Right lung (tissue), 5 donors: ENCODE measurements around the gene GSTM5. TPM values are rescaled to one million over a fixed set of nuclear protein-coding genes. Genes with fewer than 3 reads are reported as not detected.
A peak's percentile ranks its signal among the peaks of the same experiment; 100 is the strongest.
"Not testable (repeated sequence)": the region's sequence is repeated elsewhere in the genome, so short reads cannot be mapped to it uniquely, and the experiment has no call there.

Experiments
- DNase-seq, 2 donors: peaks; one replicate each; pipeline ENCODE4 v3.0.0-alpha.2; 2013
- polyA plus RNA-seq, 5 donors: library from polyadenylated mRNA; unstranded; fragments of 120-200 nt; gene quantifications; one replicate each; pipeline versions ENCODE4 v1.2.1 to v1.2.3, GENCODE V29; 2013; ENCODE audit warnings: inconsistent platforms in 1 of 5, low replicate concordance in 1 of 5; ENCODE audit not compliant: insufficient read length in 5 of 5, insufficient read depth in 1 of 5

Gene GSTM5
- polyA plus RNA-seq, 5 donors, result 64.5 to 92.1 (median 73.8) TPM

DNA sequence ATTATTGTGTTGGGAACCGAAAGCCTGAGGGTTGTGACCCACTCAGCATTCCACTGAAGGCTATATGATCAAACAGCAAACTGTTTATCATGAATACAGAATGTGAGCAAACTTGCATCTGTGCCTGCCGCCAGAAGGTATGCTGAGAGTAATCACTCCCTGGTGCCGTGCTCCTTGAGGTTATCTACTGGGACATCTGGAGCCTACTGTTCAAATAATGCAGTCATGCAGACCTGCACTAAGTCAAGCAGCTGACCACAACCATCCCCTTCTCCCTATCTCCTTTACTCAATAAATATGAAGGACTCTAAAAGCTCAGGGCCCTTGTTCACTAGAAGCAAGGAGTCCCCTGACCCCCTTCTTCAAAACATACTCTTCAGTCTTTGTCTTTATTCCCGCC lies 13.5 kb downstream of the GSTM5 start:
- no peak for DNase-seq

DNA sequence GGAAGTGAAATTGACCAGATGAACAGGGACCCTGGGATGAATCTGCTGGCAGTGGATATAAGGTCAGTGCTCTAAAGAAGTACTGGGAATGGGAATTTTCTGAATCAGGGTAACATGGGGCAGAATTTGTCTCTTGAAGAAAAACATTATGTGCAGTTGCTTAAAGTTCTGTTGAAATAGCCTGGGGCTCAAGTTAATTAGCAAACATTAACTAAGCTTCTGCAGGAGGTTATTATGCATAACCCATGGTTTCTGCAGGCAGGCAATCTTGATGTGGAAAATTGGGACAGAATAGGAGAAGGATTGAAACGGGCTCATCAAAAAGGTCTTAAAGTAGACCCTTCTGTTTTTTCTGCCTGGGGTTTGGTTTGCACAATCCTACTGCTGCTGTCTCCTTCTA lies 14.0 kb downstream of the GSTM5 start:
- DNase-seq, result no peak

DNA sequence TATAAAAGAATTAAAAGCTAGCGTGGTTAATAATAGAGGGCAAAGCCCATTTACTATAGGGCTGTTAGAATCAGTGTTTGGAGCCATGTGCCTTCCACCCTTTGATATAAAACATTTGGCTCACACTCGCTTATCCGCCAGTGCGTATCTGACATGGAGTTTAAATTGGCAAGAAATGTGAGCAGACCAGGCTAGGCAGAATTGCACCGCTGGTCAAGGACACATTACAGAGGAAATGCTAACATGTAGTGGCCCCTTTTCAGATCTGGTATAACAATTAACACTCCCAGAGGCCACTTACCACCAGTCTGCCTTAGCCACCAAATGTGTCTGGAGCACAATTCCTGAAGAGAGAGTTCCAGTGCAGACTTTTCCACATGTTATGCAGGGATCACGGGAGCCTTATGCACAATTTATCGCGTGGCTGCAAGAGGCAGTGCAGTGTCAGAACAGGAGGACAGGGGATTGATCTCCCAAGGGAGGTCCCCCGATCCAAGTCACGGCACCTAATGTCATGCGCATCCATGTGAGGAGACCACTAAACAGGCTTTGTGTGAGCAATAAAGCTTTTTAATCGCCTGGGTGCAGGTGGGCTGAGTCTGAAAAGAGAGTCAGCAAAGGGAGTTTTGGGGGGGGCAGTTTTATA lies 14.8 kb downstream of the GSTM5 start:
- DNase-seq, result no peak

DNA sequence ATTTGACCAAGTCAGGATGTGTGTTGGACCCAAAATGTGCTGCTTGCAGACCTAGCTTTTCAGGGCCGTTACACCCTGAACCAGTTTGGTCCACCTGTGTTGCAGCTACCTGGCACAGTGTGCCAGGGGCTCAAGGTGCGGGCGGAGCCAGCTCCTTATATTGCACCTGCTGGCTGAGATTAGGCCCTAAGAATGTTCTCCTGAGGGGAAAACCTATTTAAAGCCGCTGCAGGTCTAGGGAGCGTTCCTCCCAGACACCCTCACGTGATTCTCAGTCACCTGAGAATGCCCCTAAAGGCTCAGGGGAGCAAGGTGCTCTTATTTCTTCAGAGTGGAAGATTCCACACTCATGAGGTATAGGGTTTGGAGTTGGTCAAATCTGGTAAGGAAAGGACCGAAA lies 16.8 kb downstream of the GSTM5 start:
- DNase-seq, result no peak

DNA sequence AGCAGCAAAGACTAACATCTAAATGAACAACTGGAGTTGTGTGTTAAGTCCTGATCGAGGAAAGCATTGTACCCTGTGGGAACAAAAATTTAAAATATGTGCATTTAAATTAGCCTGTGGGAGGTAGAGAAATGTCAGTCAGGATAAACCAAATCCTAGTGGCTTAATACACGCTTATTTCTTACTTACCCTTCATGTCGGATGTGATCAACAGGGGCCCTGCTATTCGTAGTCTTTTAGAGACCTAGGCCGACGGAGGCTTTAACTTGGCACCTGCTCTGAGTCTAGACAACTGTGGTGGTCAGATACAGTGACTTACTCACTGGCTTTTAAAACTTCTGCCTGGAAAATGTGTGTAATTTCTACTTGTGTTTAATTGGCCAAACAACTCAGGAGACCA lies 18.6 kb downstream of the GSTM5 start:
- DNase-seq, result no peak

DNA sequence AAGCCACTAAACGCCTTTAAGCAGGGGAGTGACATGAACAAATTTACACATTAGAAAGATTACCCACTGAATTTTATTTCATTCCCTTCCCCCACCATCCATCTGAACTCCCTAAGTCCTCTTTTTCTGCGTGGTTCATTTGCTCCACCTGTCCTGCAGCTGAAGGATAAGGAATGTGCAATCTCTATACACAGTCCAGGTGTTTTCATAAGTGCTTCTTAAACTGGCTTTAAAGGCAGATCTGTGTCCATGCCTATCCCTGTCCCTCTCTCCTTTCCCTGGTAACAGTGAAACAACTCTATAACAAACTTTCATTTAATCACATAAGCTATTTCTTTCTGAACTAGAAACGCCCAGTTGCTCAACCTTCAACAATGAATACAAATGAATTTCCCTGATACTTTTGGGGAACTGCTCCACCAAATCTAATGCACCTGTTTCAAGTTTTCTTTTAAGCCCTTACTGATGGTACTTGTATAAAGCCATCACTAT lies 20.4 kb downstream of the GSTM5 start:
- no peak for DNase-seq

DNA sequence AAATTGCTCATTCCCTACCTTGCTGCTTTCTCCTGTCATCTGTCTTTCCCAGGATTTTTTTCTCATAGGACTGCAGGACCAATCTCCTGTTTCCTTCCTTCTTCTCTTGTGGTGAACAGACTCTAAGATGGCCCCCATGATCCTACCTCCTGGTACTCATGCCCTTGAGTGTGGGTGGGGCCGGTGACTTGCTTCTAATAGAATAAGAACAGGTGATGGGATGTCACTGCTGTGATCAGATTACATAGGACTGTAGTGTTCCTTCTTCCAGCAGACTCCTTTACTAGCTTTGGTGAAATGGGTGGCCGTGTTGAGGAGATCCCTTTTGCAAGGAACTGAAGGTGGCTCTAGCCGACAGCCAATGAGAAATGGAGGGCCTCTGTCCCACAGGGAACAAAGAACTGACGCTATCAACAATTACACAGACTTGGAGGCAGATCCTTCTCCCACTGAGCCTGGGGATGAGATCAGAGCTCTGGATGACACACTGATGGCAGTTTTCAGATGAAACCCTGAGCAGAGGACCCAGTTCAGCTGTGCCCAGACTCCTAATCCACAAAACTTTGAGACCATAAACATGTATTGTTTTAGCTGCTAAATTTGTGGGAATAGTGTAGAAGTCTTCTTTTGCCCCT lies 21.3 kb downstream of the GSTM5 start:
- DNase-seq, result no peak

DNA sequence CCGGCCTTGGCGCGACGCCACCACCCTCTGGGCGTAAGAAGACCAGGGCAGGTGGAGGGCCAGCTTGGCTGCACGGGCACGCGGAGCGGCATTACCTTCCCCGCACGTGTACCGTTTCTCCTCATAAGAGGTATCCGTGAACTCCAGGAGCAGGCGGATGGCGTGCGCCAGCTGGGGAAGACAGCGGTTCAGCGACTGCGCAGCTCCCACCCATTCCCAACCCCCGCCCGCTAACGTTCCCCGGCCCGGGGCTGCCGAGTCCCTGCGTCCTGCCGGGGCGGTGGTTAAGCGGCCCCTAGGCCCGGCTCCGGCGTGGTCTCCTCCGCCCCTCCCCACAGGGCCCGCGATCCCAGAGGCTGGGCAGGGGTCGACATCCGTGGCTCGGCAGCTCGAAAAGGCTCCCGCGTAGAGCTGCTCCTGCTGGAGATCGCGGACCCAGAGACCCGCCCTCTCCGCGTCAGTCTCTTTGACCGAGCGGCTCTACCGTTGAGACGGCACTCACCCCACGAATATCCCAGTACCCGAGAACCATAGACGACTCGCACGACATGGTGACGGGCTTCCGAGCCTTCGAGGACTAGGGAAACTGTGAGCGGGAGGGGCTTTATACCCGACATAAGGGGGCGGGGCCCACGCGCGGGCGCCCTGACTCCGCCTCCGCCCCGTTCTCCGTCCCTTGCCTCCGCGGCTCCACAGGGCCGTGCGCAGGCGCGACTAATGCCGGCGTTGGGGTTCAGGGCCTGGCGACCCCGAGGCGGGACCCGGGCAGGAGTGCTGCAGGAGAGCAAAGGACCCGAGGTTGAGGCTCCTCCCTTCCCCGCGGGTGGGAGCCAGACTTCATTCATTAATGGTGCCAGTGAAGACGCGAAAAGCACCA lies 27.9 kb downstream of the GSTM5 start:
- DNase-seq, result peak; percentile 84 to 85

DNA sequence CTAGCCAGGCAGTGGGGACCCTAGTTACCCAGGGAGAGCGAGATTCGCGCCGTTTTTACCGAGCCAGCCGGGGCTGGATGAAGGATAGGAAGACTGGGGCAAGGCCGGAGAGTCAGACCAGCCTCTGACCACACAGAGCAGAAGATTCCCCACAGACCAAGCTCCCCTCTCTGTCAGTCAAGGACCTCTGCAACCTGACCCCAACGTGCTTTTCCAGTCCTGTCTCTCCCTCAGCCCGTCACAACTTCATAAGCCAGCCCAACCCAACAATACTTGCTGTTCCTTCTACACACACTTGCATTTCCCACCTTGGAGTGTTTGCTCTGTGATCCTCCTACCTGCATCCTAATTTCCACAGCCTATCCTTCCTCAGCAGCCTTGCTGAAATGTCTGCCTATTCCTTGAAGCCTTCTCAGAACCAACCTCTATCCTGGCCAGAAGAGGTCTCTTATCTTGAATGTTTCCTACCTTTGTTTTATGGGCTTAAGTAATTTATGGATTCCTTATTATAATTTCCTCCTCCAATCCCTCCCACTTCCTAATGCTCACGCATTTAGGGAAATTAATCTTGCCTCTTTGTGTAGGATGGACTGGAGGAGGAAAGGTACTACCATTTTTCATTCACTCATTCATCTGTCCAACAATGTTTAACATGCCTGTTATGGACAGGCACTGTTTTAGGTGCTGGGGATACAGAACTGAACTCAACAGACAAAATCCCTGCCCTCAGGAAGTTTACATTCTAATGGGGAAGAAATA lies 28.7 kb downstream of the GSTM5 start, which contains the start of gene GSTM3:
TSS of gene GSTM3 (minus strand) at position 424 of the 759 bp plus-strand sequence. CDS start 751 bp downstream, outside the sequence.
- no peak for DNase-seq

DNA sequence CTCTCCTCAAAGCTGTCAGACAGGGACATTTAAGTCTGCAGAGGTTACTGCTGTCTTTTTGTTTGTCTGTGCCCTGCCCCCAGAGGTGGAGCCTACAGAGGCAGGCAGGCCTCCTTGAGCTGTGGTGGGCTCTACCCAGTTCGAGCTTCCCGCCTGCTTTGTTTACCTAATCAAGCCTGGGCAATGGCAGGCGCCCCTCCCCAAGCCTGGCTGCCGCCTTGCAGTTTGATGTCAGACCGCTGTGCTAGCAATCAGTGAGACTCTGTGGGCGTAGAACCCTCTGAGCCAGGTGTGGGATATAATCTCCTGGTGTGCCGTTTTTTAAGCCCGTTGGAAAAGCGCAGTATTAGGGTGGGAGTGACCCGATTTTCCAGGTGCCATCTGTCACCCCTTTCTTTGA lies 36.3 kb downstream of the GSTM5 start:
- DNase-seq, result not testable (repeated sequence)

DNA sequence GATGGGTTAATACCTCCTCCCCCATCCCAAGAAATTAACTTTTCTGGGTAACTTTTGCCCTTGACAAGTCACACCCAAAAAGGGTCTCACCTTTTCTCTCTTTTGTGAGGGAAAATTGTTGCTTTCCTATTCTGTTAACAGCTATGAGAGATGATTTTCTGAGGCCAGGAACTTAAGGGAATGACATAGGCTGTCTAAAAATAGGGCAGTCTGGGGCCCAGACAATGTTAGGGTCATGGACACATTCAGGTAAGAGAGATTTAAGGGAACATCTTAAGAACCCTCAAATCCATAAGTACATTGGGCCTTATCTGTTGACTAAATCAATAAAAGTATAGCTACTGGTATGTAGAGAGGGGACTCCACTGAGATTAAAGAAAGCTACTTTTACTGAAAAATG lies 37.2 kb downstream of the GSTM5 start:
- no peak for DNase-seq

DNA sequence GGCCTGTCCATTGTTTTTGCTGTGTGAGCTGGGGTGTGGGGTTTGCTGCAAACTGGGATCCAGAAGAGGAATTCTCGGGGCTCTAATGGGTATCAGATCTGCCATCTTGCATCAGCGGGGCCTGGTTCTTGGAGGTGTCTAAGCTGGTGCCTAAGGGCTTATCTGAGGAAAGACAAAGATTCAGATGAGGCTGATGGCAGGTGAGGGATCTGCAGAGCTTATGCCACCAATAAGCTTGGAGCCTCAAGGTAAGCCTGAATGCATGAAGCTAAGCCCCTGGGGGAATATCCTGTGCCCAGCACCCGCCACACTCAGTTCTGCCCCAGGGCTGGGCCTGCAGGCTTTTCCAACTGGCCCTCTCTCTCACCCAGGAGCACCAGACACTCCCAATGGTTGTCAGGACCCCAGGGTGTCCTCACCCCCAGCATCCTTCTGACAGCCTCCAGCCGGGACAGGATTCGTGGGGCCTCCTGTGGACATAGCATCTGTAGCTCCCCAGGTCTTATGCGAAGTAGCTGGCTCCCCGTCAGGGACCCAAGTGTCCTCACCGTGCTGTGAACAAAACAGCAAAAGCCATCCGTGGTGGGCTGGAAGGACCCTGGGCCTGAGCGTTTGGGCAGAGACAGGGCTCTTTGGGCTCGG lies 38.3 kb downstream of the GSTM5 start:
- no peak for DNase-seq

DNA sequence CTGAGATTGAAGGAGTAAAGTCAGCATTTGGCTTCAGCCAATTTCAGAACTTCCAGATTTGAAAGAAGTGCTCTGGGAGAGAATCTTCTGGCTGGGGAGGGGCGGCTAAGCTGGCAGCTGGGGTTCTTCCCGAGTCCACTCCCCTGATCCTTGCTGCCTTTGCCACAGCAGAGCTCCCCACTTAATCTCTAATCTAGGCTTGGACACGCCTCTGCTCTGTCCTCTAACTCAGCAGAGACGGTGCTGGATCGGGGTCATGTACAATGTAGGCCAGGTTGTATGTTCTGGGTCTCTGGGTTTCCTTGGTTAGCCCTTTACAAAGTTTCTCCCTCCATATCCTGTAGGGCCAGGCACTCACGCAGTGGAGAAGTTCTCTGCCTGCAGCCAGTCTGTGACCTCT lies 38.9 kb downstream of the GSTM5 start:
- DNase-seq, result no peak

DNA sequence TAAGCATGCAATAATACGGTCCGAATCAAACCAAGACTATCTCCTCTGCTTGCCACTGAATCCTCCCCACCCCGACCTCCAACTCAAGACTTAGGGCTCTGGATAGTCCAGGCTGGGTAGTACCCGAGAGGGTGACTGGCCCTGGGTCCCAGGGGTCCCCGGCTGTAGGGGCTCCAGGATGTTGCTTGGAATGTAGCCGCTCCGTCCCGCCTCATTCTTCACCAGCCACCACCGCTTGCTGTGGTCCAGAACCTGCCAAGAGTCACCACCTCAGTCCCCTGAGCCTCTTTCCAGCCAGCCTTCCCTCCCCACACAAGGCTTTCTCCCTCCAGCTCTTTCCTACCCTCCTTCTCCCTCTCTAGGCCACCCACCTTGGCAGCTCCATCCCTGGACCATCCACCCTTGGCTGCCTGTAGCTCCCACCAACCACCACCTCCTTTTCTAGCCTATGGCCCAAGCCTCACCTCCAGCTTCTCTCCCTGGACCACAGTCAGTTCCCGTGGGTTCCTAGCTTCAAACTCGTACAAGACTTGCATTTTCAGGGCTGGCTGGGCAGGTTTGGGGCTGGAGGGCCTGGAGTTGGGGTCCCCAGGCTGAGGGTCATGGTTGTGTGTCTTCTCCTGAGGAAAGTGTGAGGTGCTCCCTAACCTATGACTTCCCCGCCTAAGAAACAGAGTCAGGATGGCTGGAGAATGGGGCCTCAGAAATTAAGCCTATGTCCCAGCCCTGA lies 39.6 kb downstream of the GSTM5 start:
- DNase-seq, result no peak

DNA sequence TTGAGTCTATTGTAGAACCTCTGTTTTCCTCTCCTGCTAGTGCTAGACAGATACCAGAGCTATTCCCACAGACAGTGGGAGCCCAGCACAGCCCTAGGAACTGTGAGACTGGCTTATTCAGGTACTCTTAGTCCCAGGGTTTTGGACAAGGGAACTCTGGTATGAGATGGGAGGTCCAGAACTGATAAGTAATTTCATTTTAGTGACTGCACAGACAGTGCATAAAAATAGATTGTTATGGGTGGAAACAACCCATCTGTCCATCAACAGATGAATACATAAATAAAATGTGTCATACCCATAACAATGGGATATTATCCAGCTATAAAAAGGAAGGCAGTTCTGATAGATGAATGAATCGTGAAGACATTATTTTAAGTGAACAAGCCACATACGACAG lies 42.7 kb downstream of the GSTM5 start:
- no peak for DNase-seq

DNA sequence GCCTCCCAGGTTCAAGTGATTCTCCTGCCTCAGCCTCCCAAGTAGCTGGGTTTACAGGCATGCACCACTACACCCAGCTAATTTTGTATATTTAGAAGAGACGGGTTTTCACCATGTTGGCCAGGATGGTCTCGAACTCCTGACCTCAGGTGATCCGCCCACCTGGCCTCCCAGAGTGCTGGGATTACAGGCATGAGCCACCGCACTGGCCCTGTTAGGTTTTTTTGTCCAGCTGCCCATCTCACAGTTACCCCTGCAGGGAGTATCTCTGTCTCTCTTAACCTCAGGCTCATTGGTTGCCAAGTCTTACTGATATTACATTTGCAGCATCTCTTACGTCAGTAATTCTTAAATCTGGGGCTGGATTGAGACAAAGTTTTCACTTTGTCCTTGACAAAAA lies 44.3 kb downstream of the GSTM5 start:
- DNase-seq, result not testable (repeated sequence)

DNA sequence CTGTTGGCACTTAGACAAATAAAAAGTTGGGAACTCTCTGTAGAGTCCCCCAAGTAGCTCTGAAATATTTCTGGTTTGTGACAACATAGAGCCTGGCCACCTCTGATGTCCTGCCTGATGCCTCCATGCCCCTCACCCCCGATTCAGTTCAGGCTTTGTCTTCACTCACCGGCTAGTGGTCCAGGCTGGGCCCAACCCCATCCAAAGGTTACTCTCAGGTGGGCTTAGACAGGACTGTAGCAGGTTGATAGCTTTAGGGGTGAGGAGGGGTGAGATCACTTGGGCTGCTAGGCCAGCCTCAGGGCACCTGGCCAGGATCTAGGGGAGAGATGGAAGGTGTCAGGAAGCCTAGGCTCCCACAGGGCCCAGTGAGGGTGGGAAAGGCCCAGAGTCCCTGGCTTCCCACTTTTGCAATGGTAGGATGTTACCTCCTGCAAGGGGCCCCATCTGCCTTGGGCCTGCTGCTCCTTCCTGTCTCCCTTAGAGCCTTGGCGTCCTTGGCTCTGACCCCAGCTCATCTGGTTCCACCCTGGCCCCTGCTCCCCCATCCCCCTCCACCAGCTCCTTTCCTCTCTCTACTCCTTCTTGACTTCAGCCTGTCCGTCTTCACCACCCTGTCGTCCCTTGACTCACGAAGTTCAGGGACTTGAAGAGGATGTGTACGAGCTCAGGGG lies 44.9 kb downstream of the GSTM5 start:
- no peak for DNase-seq

DNA sequence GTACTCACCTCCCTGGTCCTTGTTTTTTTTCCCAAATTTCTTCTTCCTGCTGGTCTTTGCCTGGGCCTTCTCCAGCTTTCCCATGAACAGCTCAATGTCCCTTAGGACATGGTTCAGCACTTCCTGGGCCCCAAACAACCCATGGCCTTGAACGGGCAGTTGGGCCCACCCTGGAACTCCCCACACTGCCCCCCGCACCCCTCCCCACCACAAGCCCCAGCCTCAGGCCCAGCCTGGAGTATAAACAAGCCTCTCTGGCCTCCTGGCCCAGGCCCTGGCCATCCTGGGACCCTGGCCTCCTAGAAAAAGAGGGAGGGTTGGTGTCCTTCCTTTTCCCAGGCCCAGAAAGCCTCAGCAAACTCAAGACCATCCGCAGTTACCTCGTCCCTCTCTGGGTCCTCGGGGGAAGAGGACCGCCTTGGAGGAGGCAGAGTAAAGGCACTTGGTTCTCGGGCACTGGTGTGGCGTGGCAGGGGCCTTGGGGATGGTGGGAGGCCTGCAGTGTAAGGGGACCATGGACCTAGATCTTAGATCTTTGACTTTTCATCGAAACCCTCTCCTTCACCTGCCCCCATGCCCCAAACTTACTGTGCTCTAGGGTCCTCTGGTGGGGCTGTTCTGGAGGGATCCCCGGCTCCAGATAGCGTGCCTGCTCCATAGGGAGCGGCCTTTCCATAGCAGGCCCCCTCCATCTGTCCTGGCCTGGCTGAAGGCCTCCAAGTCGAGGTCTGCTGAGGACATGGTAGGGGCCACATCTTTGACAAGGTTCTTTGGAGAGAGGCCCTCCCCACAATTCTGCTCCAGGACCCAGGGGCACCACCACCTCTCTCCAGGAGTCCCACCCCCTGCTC lies 46.1 kb downstream of the GSTM5 start:
- no peak for DNase-seq
